ENCODE results near the gene SLC35F4.

Gene SLC35F4

DNA sequence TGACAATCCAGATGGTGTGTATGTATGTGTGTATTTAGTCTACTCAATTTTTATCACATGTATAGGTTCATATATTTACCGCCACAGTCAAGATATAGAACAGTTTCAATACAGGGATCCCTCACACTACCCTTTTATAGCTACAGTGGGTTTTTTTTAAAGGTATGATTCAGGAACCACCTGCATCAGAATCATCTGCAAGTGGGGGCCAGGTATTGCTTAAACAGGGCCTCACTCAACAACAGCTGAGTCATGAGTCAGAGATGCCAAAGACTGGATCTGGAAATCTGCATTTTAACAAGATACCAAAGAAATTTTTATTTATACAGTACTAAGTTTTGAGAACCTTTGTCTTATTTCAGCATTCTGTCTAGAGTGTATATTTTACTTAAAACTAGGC is 117.6 kb downstream of the SLC35F4 start:
- H3K27ac ChIP-seq: no peak overlapping the region
- ChIA-PET POLR2A (ENCODE audit: low non-redundant PET) (no interaction called here), CTCF (interaction anchor here (0.6 kb wide), 1 partner anchor 289 kb away, joined by 3 read pairs; no protein-coding TSS in a partner anchor)
- peak; percentile 57 for DNase-seq (ENCODE audit: low spot score)
- no peak for TF ChIP-seq CTCF (conservative IDR thresholded peaks at IDR 0.05; ENCODE audit: low read depth)

GRCh38 chr14:57747036-57747435 is 118.9 kb downstream of the SLC35F4 start:
- TF ChIP-seq CTCF (conservative IDR thresholded peaks at IDR 0.05; ENCODE audit: low read depth): no peak
- POLR2A ChIA-PET (ENCODE audit: low non-redundant PET): no interaction called here

GRCh38 chr14:57746563-57746962 is 119.3 kb downstream of the SLC35F4 start:
- ChIA-PET CTCF (interaction anchor here (0.6 kb wide), 1 partner anchor 685 kb away, joined by 3 read pairs; no protein-coding TSS in a partner anchor), POLR2A (ENCODE audit: low non-redundant PET) (no interaction called here)
- TF ChIP-seq CTCF (conservative IDR thresholded peaks at IDR 0.05; ENCODE audit: low read depth): no peak
- H3K27ac ChIP-seq: no peak overlapping the region
- DNase-seq (ENCODE audit: low spot score): no peak

More at GRCh38 chr14:57747036-57747435, 118.9 kb downstream of the SLC35F4 start:
- no peak overlapping the region for H3K27ac ChIP-seq
- DNase-seq (ENCODE audit: low spot score): peak; percentile 32
- CTCF ChIA-PET: no interaction called here

DNA sequence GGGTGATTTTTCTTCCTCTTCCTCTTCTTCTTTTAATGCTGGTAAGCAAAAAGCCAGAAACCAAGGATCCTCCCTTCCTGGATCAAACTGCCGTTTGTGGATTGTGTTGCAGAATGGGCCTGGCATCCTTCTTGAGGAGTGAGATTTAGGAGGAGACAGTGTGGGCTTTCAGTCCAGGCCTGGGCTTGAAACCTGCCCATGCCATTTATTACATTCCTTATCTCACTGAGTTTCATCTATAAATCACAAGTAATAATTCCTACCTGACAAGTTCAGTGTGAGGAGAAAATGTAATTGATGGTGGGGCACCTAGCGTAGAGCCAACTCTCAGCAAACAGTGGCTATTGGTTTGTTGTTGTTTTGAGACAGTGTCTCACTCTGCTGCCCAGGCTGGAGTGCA is 126.4 kb downstream of the SLC35F4 start:
- H3K27ac ChIP-seq: no peak overlapping the region
- TF ChIP-seq CTCF (conservative IDR thresholded peaks at IDR 0.05; ENCODE audit: low read depth): no peak
- POLR2A ChIA-PET (ENCODE audit: low non-redundant PET): no interaction called here
- no peak for DNase-seq (ENCODE audit: low spot score)
- CTCF ChIA-PET: no interaction called here

DNA sequence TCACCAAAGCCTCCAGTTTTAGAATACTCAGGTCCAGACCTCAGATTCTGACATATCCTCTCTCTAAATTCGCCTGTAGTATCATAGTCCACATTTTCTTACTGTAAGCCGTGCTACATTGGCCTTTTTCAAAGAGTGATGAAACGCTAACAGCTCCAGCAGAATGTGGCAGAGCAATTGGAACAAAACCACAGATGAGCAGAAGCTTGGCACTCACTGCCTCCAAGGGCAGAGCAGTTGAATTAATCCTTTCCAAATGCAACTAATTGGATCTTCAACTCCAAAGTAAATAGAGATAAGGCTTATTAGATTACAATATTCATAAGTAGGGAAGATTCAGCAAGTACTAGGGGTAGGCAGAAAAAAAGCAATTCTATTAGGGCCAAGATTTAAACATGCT is 128.3 kb downstream of the SLC35F4 start:
- no peak for DNase-seq (ENCODE audit: low spot score)
- H3K27ac ChIP-seq: no peak overlapping the region
- CTCF ChIA-PET: no interaction called here
- TF ChIP-seq CTCF (conservative IDR thresholded peaks at IDR 0.05; ENCODE audit: low read depth): no peak
- POLR2A ChIA-PET (ENCODE audit: low non-redundant PET): no interaction called here

DNA sequence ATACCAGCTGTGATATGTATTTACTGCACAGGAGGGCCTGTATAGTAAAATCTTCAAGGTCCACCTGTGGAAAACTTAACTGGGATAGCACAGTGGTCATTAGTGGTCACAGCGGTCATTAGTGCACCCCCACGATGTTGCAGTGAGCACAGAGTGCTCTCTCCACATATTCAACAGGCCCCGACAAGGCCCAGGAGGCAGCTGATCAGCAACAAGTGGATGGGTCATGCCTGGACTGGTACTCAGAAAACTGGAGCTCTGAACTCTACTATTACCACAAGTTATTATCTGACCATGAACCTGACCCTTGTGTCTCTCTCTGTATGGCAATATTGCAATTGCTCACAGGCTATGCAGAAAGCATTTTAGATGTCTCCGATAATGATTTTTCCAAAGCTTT is 129.5 kb downstream of the SLC35F4 start:
- H3K27ac ChIP-seq: no peak overlapping the region
- no peak for DNase-seq (ENCODE audit: low spot score)
- CTCF ChIA-PET: no interaction called here
- POLR2A ChIA-PET (ENCODE audit: low non-redundant PET): interaction anchor here (0.6 kb wide), 1 partner anchor 420 kb away, joined by 3 read pairs; no protein-coding TSS in a partner anchor
- TF ChIP-seq CTCF (conservative IDR thresholded peaks at IDR 0.05; ENCODE audit: low read depth): no peak

DNA sequence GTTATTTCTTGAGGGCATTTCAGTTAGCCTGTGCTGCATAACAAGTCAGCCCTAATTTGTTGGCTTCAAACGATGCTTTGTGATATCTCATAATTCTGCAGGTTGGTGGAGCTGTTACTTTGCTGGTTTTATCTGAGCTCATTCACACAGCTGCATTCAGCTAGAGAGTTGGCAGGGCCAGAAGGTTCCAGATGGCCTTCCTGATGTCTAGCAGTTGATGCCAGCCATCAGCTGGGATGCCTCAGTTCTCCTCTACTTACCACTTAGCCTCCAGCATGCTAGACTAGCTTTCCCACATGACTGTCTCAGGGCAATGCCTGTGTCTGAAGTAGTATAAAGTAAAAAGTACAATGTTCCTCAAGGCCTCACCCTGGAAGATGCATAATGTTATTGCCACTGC is 130.6 kb downstream of the SLC35F4 start:
- no peak for TF ChIP-seq CTCF (conservative IDR thresholded peaks at IDR 0.05; ENCODE audit: low read depth)
- no peak overlapping the region for H3K27ac ChIP-seq
- no peak for DNase-seq (ENCODE audit: low spot score)
- ChIA-PET POLR2A (ENCODE audit: low non-redundant PET) (no interaction called here), CTCF (interaction anchor here (0.6 kb wide), 1 partner anchor 99 kb away, joined by 4 read pairs; no protein-coding TSS in a partner anchor)

All from RWPE1 (cell line).